Upper lobe of left lung (tissue), 6 donors: ENCODE measurements around the gene P2RY6. TPM values are rescaled to one million over a fixed set of nuclear protein-coding genes. Genes with fewer than 3 reads are reported as not detected.

ENCODE experiments used
- ATAC-seq, 2 donors: fragments of 200-7000 bp; cut with Tn5 transposase; one replicate each; pipeline ENCODE4 v1.9.1; 2022; ENCODE audit warnings: mild to moderate bottlenecking in 2 of 2, moderate library complexity in 2 of 2; ENCODE audit not compliant: low FRiP score in 2 of 2
- DNase-seq, 2 donors: peaks; one replicate each; pipeline ENCODE4 v3.0.0-alpha.2; 2019 to 2020
- H3K27ac ChIP-seq, 4 donors: fragments of 200-600 bp; sonication (generic); one replicate each; pipeline ENCODE4 v1.5.1; 2016 to 2019
- H3K27me3 ChIP-seq, 4 donors: fragments of 200-600 bp; sonication (generic); one replicate each; pipeline ENCODE4 v1.5.1; 2017 to 2019
- H3K36me3 ChIP-seq, 4 donors: fragments of 200-600 bp; sonication (generic); one replicate each; pipeline ENCODE4 v1.5.1; 2016 to 2019
- H3K4me1 ChIP-seq, 4 donors: fragments of 200-600 bp; sonication (generic); one replicate each; pipeline ENCODE4 v1.5.1; 2018 to 2019
- H3K4me3 ChIP-seq, 4 donors: fragments of 200-600 bp; sonication (generic); one replicate each; pipeline ENCODE4 v1.5.1; 2017 to 2019; ENCODE audit warnings: mild to moderate bottlenecking in 2 of 4, moderate library complexity in 1 of 4
- H3K9me3 ChIP-seq, 4 donors: fragments of 200-600 bp; sonication (generic); one replicate each; pipeline ENCODE4 v1.5.1; 2018 to 2019
- CTCF ChIP-seq, 6 experiments: fragments of 450-650 bp in 4 of 6; fragments of 200-600 bp in 2 of 6; sonication (generic) in 2 of 6; IDR thresholded peaks; one replicate each; pipeline ENCODE4 v1.5.1; 2016 to 2019; ENCODE audit warnings: antibody characterized with exemption in 6 of 6
- EP300 ChIP-seq, 4 donors: sonication (generic); formaldehyde crosslinking; IDR thresholded peaks; one replicate each; pipeline ENCODE4 v1.5.1; 2017; ENCODE audit warnings: antibody characterized with exemption in 4 of 4, control low read depth in 2 of 4
- POLR2A ChIP-seq, 4 donors: fragments of 450-650 bp; IDR thresholded peaks; one replicate each; pipeline ENCODE4 v1.5.1; 2016 to 2017; ENCODE audit warnings: antibody characterized with exemption in 4 of 4, mild to moderate bottlenecking in 2 of 4
- POLR2AphosphoS5 ChIP-seq, 2 donors: sonication (generic); formaldehyde crosslinking; IDR thresholded peaks; one replicate each; pipeline ENCODE4 v1.5.1; 2017; ENCODE audit warnings: antibody characterized with exemption in 2 of 2
- WGBS, 2 donors: methylation state at CpG; one replicate each; pipeline ENCODE4 v1.1.5; 2017 to 2018; 5-methylcytosine and 5-hydroxymethylcytosine counted together
- total RNA-seq, 6 donors: library from RNA; depleted of rRNA in 4 of 6; stranded (reverse); fragments of >200 nt in 4 of 6; gene quantifications; one replicate each; pipeline versions ENCODE4 v1.1.0 to v1.2.1, GENCODE V29; 2016 to 2021
- donor health status: DM: no; HTN: no; CAD: no; lungs with moderate emphysema.
- donor health status: DM: no; HTN: yes; CAD: no; lungs with severe emphysema.

The P2RY6 gene
- total RNA-seq, 6 donors from 2014 or later: 0.30 to 5.3 (median 1.4) TPM; not detected in 1

GRCh38 chr11:73343076-73343873 lies 71.1 kb downstream of the P2RY6 start:
- peak overlapping the region in 3 of 4 donors; percentile 26 to 34 (median 33) for H3K4me3 ChIP-seq
- H3K36me3 ChIP-seq: peaks cover 0 to 16% (median 3%) of the 10 kb centered on the region in 4 donors
- 82 to 90% methylated on average over 8 to 27 of the region's 40 CpGs for WGBS, 2 donors

GRCh38 chr11:73344191-73344607 lies 72.1 kb downstream of the P2RY6 start:
- no peaks in the 10 kb centered on the region for H3K9me3 ChIP-seq
- ATAC-seq: no peak
- 68% methylated on average over 17 of the region's 20 CpGs; no CpG with 5 or more reads in 1 of the 2 donors for WGBS, 2 donors
- H3K27ac ChIP-seq: peak overlapping the region in 1 of 4 donors; percentile 30
- H3K36me3 ChIP-seq: peaks cover 0 to 23% (median 3%) of the 10 kb centered on the region in 4 donors
- TF ChIP-seq EP300 (IDR thresholded peaks at IDR 0.05) (no peak), POLR2AphosphoS5 (IDR thresholded peaks at IDR 0.05) (no peak), POLR2A (IDR thresholded peaks at IDR 0.05) (no peak), CTCF (IDR thresholded peaks at IDR 0.05) (no peak)
- H3K4me3 ChIP-seq: no peak overlapping the region
- no peak for DNase-seq
- H3K27me3 ChIP-seq: no peaks in the 10 kb centered on the region
- H3K4me1 ChIP-seq: peaks cover 15 to 40% (median 19%) of the 10 kb centered on the region in 4 donors

More at GRCh38 chr11:73343076-73343873, 71.1 kb downstream of the P2RY6 start:
- ATAC-seq (no peak), DNase-seq (no peak)
- peak overlapping the region in 1 of 4 donors; percentile 5 for H3K27ac ChIP-seq
- no peaks in the 10 kb centered on the region for H3K27me3 ChIP-seq
- H3K9me3 ChIP-seq: no peaks in the 10 kb centered on the region
- no peak for TF ChIP-seq POLR2A (IDR thresholded peaks at IDR 0.05)
- no peak for TF ChIP-seq CTCF (IDR thresholded peaks at IDR 0.05)
- no peak for TF ChIP-seq POLR2AphosphoS5 (IDR thresholded peaks at IDR 0.05)
- TF ChIP-seq EP300 (IDR thresholded peaks at IDR 0.05): no peak
- peaks cover 15 to 40% (median 22%) of the 10 kb centered on the region in 4 donors for H3K4me1 ChIP-seq

- Histone ChIP-seq H3K36me3 (peaks cover 0 to 23% (median 3%) of the 10 kb centered on the region in 4 donors), H3K4me3 (no peak overlapping the region), H3K4me1 (peaks cover 17 to 40% (median 19%) of the 10 kb centered on the region in 4 donors), H3K9me3 (no peaks in the 10 kb centered on the region), H3K27me3 (no peaks in the 10 kb centered on the region), H3K27ac (no peak overlapping the region)
- ATAC-seq: no peak
- 87% methylated on average over 5 of the region's 5 CpGs for WGBS, 2 donors
- no peak for DNase-seq
- TF ChIP-seq POLR2AphosphoS5 (IDR thresholded peaks at IDR 0.05) (no peak), EP300 (IDR thresholded peaks at IDR 0.05) (no peak), CTCF (IDR thresholded peaks at IDR 0.05) (no peak), POLR2A (IDR thresholded peaks at IDR 0.05) (no peak)
These were observed 73.5 kb downstream of the P2RY6 start for GRCh38 chr11:73345481-73346160.

GRCh38 chr11:73346186-73346935 lies 74.2 kb downstream of the P2RY6 start:
- WGBS, 2 donors: 83 to 88% methylated on average over 9 to 10 of the region's 10 CpGs
- Histone ChIP-seq H3K4me1 (peaks cover 17 to 48% (median 23%) of the 10 kb centered on the region in 4 donors), H3K27me3 (no peaks in the 10 kb centered on the region), H3K36me3 (peaks cover 0 to 23% (median 3%) of the 10 kb centered on the region in 4 donors), H3K9me3 (no peaks in the 10 kb centered on the region), H3K27ac (no peak overlapping the region), H3K4me3 (no peak overlapping the region)
- ATAC-seq (no peak), DNase-seq (no peak)
- TF ChIP-seq EP300 (IDR thresholded peaks at IDR 0.05) (no peak), POLR2AphosphoS5 (IDR thresholded peaks at IDR 0.05) (no peak), CTCF (IDR thresholded peaks at IDR 0.05) (no peak), POLR2A (IDR thresholded peaks at IDR 0.05) (no peak)
